Glutamatergic neuron (in vitro differentiated cells): ENCODE data around the gene AKR7A2. TPM values are rescaled to one million over a fixed set of nuclear protein-coding genes. Genes with fewer than 3 reads are reported as not detected.
"Not testable (repeated sequence)": the region's sequence is repeated elsewhere in the genome, so short reads cannot be mapped to it uniquely, and the experiment has no call there.

Experiments
- DNase-seq: peaks from one replicate; pipeline ENCODE4 v3.0.0; 2022
- H3K27ac Mint-ChIP-seq: one replicate; pipeline ENCODE4 v1.8.0; 2020; ENCODE audit warnings: mild to moderate bottlenecking, mixed read lengths, inconsistent platforms; ENCODE audit not compliant: unreplicated experiment
- H3K27me3 Mint-ChIP-seq: one replicate; pipeline ENCODE4 v1.8.0; 2020; ENCODE audit warnings: mild to moderate bottlenecking, moderate library complexity, mixed read lengths, inconsistent platforms; ENCODE audit not compliant: unreplicated experiment
- H3K36me3 Mint-ChIP-seq: one replicate; pipeline ENCODE4 v1.8.0; 2020; ENCODE audit warnings: mild to moderate bottlenecking, mixed read lengths, inconsistent platforms; ENCODE audit not compliant: unreplicated experiment
- H3K4me1 Mint-ChIP-seq: one replicate; pipeline ENCODE4 v1.8.0; 2020; ENCODE audit warnings: mild to moderate bottlenecking, low read depth, mixed read lengths, inconsistent platforms; ENCODE audit not compliant: unreplicated experiment
- H3K4me3 Mint-ChIP-seq: one replicate; pipeline ENCODE4 v1.8.0; 2020; ENCODE audit warnings: mild to moderate bottlenecking, mixed read lengths, inconsistent platforms; ENCODE audit not compliant: unreplicated experiment
- H3K9me3 Mint-ChIP-seq: one replicate; pipeline ENCODE4 v1.8.0; 2020; ENCODE audit warnings: mild to moderate bottlenecking, moderate library complexity, mixed read lengths, inconsistent platforms; ENCODE audit not compliant: unreplicated experiment
- CTCF ChIP-seq: fragments of 200-600 bp; sonication (generic); IDR thresholded peaks from one replicate; pipeline ENCODE4 v1.5.0; 2021; ENCODE audit not compliant: partially characterized antibody, unreplicated experiment
- total RNA-seq: library from RNA; stranded (reverse); fragmentation: NEBNext Ultra II Directional; extraction: Animal tissue kit (Norgen Biotek cat#: 25700); gene quantifications from one replicate; pipeline ENCODE4 v1.2.1, GENCODE V29; 2021; ENCODE audit not compliant: unreplicated experiment

Gene AKR7A2
- total RNA-seq, 1 donor from 2014 or later, result 35.7 TPM

GRCh38 chr1:19284881-19285280, 27.1 kb downstream of the AKR7A2 start:
- no peaks in the 10 kb centered on the region for H3K4me1 Mint-ChIP-seq
- H3K36me3 Mint-ChIP-seq, result peaks cover 6% of the 10 kb centered on the region
- H3K27me3 Mint-ChIP-seq, result peaks cover 16% of the 10 kb centered on the region
- H3K4me3 Mint-ChIP-seq, result no peak overlapping the region
- TF ChIP-seq CTCF, result no peak
- no peak overlapping the region for H3K27ac Mint-ChIP-seq
- no peak for DNase-seq
- peaks cover 5% of the 10 kb centered on the region for H3K9me3 Mint-ChIP-seq

- H3K27me3 Mint-ChIP-seq, result peaks cover 13% of the 10 kb centered on the region
- no peak for DNase-seq
- H3K4me1 Mint-ChIP-seq, result no peaks in the 10 kb centered on the region
- H3K36me3 Mint-ChIP-seq, result no peaks in the 10 kb centered on the region
- no peak for TF ChIP-seq CTCF
- H3K9me3 Mint-ChIP-seq, result peaks cover 5% of the 10 kb centered on the region
- no peak overlapping the region for H3K4me3 Mint-ChIP-seq
- H3K27ac Mint-ChIP-seq, result no peak overlapping the region
These were observed 28.1 kb downstream of the AKR7A2 start for GRCh38 chr1:19283891-19284290.

- no peak overlapping the region for H3K27ac Mint-ChIP-seq
- peaks cover 10% of the 10 kb centered on the region for H3K36me3 Mint-ChIP-seq
- no peak overlapping the region for H3K4me3 Mint-ChIP-seq
- DNase-seq, result no peak
- peaks cover 3% of the 10 kb centered on the region for H3K27me3 Mint-ChIP-seq
- H3K9me3 Mint-ChIP-seq, result peaks cover 5% of the 10 kb centered on the region
- TF ChIP-seq CTCF, result no peak
- H3K4me1 Mint-ChIP-seq, result no peaks in the 10 kb centered on the region
These were observed 37.3 kb downstream of the AKR7A2 start for GRCh38 chr1:19274636-19275035.

- H3K4me1 Mint-ChIP-seq, H3K27me3 Mint-ChIP-seq, H3K4me3 Mint-ChIP-seq, H3K27ac Mint-ChIP-seq, DNase-seq, H3K9me3 Mint-ChIP-seq: not testable (repeated sequence)
- peaks cover 10% of the 10 kb centered on the region for H3K36me3 Mint-ChIP-seq
These were observed 38.0 kb downstream of the AKR7A2 start for GRCh38 chr1:19273844-19274531.

GRCh38 chr1:19273106-19273843, 38.7 kb downstream of the AKR7A2 start:
- peak overlapping the region; percentile 11 for H3K4me3 Mint-ChIP-seq
- H3K4me1 Mint-ChIP-seq, result no peaks in the 10 kb centered on the region
- peaks cover 10% of the 10 kb centered on the region for H3K36me3 Mint-ChIP-seq
- no peak for TF ChIP-seq CTCF
- peaks cover 5% of the 10 kb centered on the region for H3K9me3 Mint-ChIP-seq
- no peak overlapping the region for H3K27ac Mint-ChIP-seq
- peaks cover 3% of the 10 kb centered on the region for H3K27me3 Mint-ChIP-seq
- no peak for DNase-seq
